ENCODE results near the gene ITGB8.

ITGB8 gene

GRCh38 chr7:20458521-20458920 is 127.8 kb downstream of the ITGB8 start:
- Histone ChIP-seq H3K4me2 (ENCODE audit: insufficient read depth, low read length) (no peak overlapping the region), H3K4me1 (ENCODE audit: insufficient read depth, low read length) (no peaks in the 10 kb centered on the region), H2AFZ (ENCODE audit: low read depth, low read length) (no peak overlapping the region), H3K27me3 (ENCODE audit: insufficient read depth, low read length, poor library complexity) (no peaks in the 10 kb centered on the region), H3K27ac (ENCODE audit: low read length) (no peak overlapping the region), H3K79me2 (ENCODE audit: insufficient read depth, low read length) (no peaks in the 10 kb centered on the region), H4K20me1 (ENCODE audit: insufficient read depth, low read length) (no peaks in the 10 kb centered on the region), H3K36me3 (ENCODE audit: insufficient read depth, low read length) (no peaks in the 10 kb centered on the region), H3K4me3 (ENCODE audit: low read depth in 1 of 2, low read length in 2 of 2) (no peak overlapping the region), H3K9ac (ENCODE audit: low read depth, low read length) (no peak overlapping the region), H3K9me3 (ENCODE audit: insufficient read depth, low read length, severe bottlenecking) (no peaks in the 10 kb centered on the region)
- DNase-seq (no peak), ATAC-seq (ENCODE audit: insufficient read depth, low read depth) (no peak)
- TF ChIP-seq CTCF (IDR thresholded peaks at IDR 0.05; ENCODE audit: borderline replicate concordance, extremely low read depth, low read length, poor library complexity, severe bottlenecking) (no peak), EZH2 (IDR thresholded peaks at IDR 0.05; ENCODE audit: borderline replicate concordance, low read depth, low read length, severe bottlenecking) (no peak)

- H3K27me3 ChIP-seq (ENCODE audit: insufficient read depth, low read length, poor library complexity), result no peaks in the 10 kb centered on the region
Measured at GRCh38 chr7:20459419-20459818, 128.7 kb downstream of the ITGB8 start.

GRCh38 chr7:20464891-20465290 is 134.2 kb downstream of the ITGB8 start:
- Histone ChIP-seq H3K9ac (ENCODE audit: low read depth, low read length) (no peak overlapping the region), H3K27me3 (ENCODE audit: insufficient read depth, low read length, poor library complexity) (no peaks in the 10 kb centered on the region), H3K27ac (ENCODE audit: low read length) (no peak overlapping the region), H3K4me1 (ENCODE audit: insufficient read depth, low read length) (no peaks in the 10 kb centered on the region), H2AFZ (ENCODE audit: low read depth, low read length) (no peak overlapping the region), H4K20me1 (ENCODE audit: insufficient read depth, low read length) (no peaks in the 10 kb centered on the region), H3K36me3 (ENCODE audit: insufficient read depth, low read length) (no peaks in the 10 kb centered on the region), H3K9me3 (ENCODE audit: insufficient read depth, low read length, severe bottlenecking) (no peaks in the 10 kb centered on the region), H3K4me3 (ENCODE audit: low read depth in 1 of 2, low read length in 2 of 2) (no peak overlapping the region), H3K79me2 (ENCODE audit: insufficient read depth, low read length) (no peaks in the 10 kb centered on the region), H3K4me2 (ENCODE audit: insufficient read depth, low read length) (no peak overlapping the region)
- DNase-seq, result no peak
- no peak for ATAC-seq (ENCODE audit: insufficient read depth, low read depth)
- TF ChIP-seq EZH2 (IDR thresholded peaks at IDR 0.05; ENCODE audit: borderline replicate concordance, low read depth, low read length, severe bottlenecking) (no peak), CTCF (IDR thresholded peaks at IDR 0.05; ENCODE audit: borderline replicate concordance, extremely low read depth, low read length, poor library complexity, severe bottlenecking) (no peak)

More at GRCh38 chr7:20459419-20459818, 128.7 kb downstream of the ITGB8 start:
- Histone ChIP-seq H3K36me3 (ENCODE audit: insufficient read depth, low read length) (no peaks in the 10 kb centered on the region), H3K4me1 (ENCODE audit: insufficient read depth, low read length) (no peaks in the 10 kb centered on the region), H2AFZ (ENCODE audit: low read depth, low read length) (no peak overlapping the region), H3K9ac (ENCODE audit: low read depth, low read length) (no peak overlapping the region), H3K9me3 (ENCODE audit: insufficient read depth, low read length, severe bottlenecking) (no peaks in the 10 kb centered on the region), H3K79me2 (ENCODE audit: insufficient read depth, low read length) (no peaks in the 10 kb centered on the region), H4K20me1 (ENCODE audit: insufficient read depth, low read length) (no peaks in the 10 kb centered on the region), H3K4me2 (ENCODE audit: insufficient read depth, low read length) (no peak overlapping the region), H3K4me3 (ENCODE audit: low read depth in 1 of 2, low read length in 2 of 2) (no peak overlapping the region), H3K27ac (ENCODE audit: low read length) (no peak overlapping the region)
- ATAC-seq (ENCODE audit: insufficient read depth, low read depth) (no peak), DNase-seq (no peak)
- TF ChIP-seq CTCF (IDR thresholded peaks at IDR 0.05; ENCODE audit: borderline replicate concordance, extremely low read depth, low read length, poor library complexity, severe bottlenecking) (no peak), EZH2 (IDR thresholded peaks at IDR 0.05; ENCODE audit: borderline replicate concordance, low read depth, low read length, severe bottlenecking) (no peak)

Data from DND-41 (cell line).